IMR-90 (cell line): ENCODE data around the gene MATK. TPM values are rescaled to one million over a fixed set of nuclear protein-coding genes. Genes with fewer than 3 reads are reported as not detected.

Source experiments
- ATAC-seq: fragments of 200-7000 bp; cut with Tn5 transposase; 2 replicates; pipeline ENCODE4 v1.9.1; 2020; ENCODE audit warnings: low read depth, mild to moderate bottlenecking, moderate library complexity
- BruUV-seq: library from RNA; stranded (reverse); fragments of 400-500 nt; replicated peaks from 2 replicates; lab custom pipeline; 2021; lab: Mats Ljungman, UMichigan
- CTCF ChIA-PET: fragments of 300-600 bp; formaldehyde crosslinking; extraction: SDS; loops from one replicate; lab custom pipeline; 2021; ENCODE audit warnings: antibody characterized with exemption; lab: Yijun Ruan, JAX
- POLR2A ChIA-PET: fragments of 300-600 bp; sonication (Branson Sonifier 250); formaldehyde crosslinking; loops from one replicate; lab custom pipeline; 2022; ENCODE audit warnings: antibody characterized with exemption; ENCODE audit not compliant: unreplicated experiment; lab: Charles Lee
- DNase-seq: peaks from one replicate; pipeline ENCODE4 v3.0.0; 2013
- H2AFZ ChIP-seq: replicated peaks from 2 replicates; pipeline ENCODE3; 2013; ENCODE audit warnings: low read length, mild to moderate bottlenecking; ENCODE audit not compliant: poor library complexity
- H2AK5ac ChIP-seq: 2 replicates; pipeline ENCODE4 v1.6.1; 2013; ENCODE audit warnings: low read depth, low read length, inconsistent platforms
- H2AK9ac ChIP-seq: replicated peaks from 2 replicates; pipeline ENCODE3; 2013; ENCODE audit warnings: mild to moderate bottlenecking, low read depth, low read length, moderate library complexity; ENCODE audit not compliant: poor library complexity
- H2BK120ac ChIP-seq: 2 replicates; pipeline ENCODE4 v1.6.1; 2013; ENCODE audit warnings: low read depth, low read length, inconsistent platforms
- H2BK15ac ChIP-seq: 3 replicates; pipeline ENCODE4 v1.6.1; 2013; ENCODE audit warnings: low read depth, low read length, inconsistent platforms
- H2BK20ac ChIP-seq: 2 replicates; pipeline ENCODE4 v1.6.1; 2013; ENCODE audit warnings: low read depth, mild to moderate bottlenecking, inconsistent platforms, low read length, moderate library complexity
- H2BK5ac ChIP-seq: 2 replicates; pipeline ENCODE4 v1.6.1; 2013; ENCODE audit warnings: mild to moderate bottlenecking, low read depth, low read length, inconsistent platforms; ENCODE audit not compliant: poor library complexity, severe bottlenecking
- H3K14ac ChIP-seq: replicated peaks from 2 replicates; pipeline ENCODE4 v1.6.1; 2013; ENCODE audit warnings: low read depth, low read length, inconsistent platforms
- H3K18ac ChIP-seq: 2 replicates; pipeline ENCODE4 v1.6.1; 2013; ENCODE audit warnings: low read depth, low read length, control low read depth
- H3K23ac ChIP-seq: 2 replicates; pipeline ENCODE4 v1.6.1; 2013; ENCODE audit warnings: low read depth, low read length, inconsistent platforms
- H3K27ac ChIP-seq: 2 replicates; pipeline ENCODE4 v1.5.1; 2013; ENCODE audit warnings: mild to moderate bottlenecking, control low read depth, low read length; ENCODE audit not compliant: insufficient read depth
- H3K27me3 ChIP-seq: 2 replicates; pipeline ENCODE4 v1.6.1; 2013; ENCODE audit warnings: low read length; ENCODE audit not compliant: control insufficient read depth, insufficient read depth
- H3K36me3 ChIP-seq: 2 replicates; pipeline ENCODE4 v1.6.1; 2013; ENCODE audit warnings: low read length, mixed read lengths; ENCODE audit not compliant: control insufficient read depth, insufficient read depth
- H3K4ac ChIP-seq: 2 replicates; pipeline ENCODE4 v1.6.1; 2013; ENCODE audit warnings: low read depth, low read length, inconsistent platforms
- H3K4me1 ChIP-seq: 2 replicates; pipeline ENCODE4 v1.6.1; 2013; ENCODE audit warnings: low read length, mixed read lengths; ENCODE audit not compliant: control insufficient read depth, insufficient read depth
- H3K4me2 ChIP-seq: 2 replicates; pipeline ENCODE4 v1.6.1; 2013; ENCODE audit warnings: low read depth, mild to moderate bottlenecking, control low read depth, low read length, moderate library complexity
- H3K4me3 ChIP-seq: 2 replicates; pipeline ENCODE4 v1.5.1; 2013; ENCODE audit warnings: low read depth, mild to moderate bottlenecking, control low read depth, low read length, moderate library complexity; ENCODE audit not compliant: insufficient read depth
- H3K56ac ChIP-seq: 2 replicates; pipeline ENCODE4 v1.6.1; 2013; ENCODE audit warnings: low read length, inconsistent platforms; ENCODE audit not compliant: insufficient read depth; ENCODE audit errors: extremely low read depth
- H3K79me1 ChIP-seq, 2 experiments: 2 replicates each; pipeline ENCODE4 v1.6.1; 2013; ENCODE audit warnings: low read length in 2 of 2, inconsistent platforms in 1 of 2, low read depth in 1 of 2
- H3K9ac ChIP-seq: 2 replicates; pipeline ENCODE4 v1.6.1; 2013; ENCODE audit warnings: low read depth, low read length, control low read depth
- H3K9me1 ChIP-seq: 2 replicates; pipeline ENCODE4 v1.6.1; 2013; ENCODE audit warnings: low read length, inconsistent platforms; ENCODE audit not compliant: insufficient read depth
- H3K9me3 ChIP-seq: 2 replicates; pipeline ENCODE4 v1.6.1; 2013; ENCODE audit warnings: low read length; ENCODE audit not compliant: control insufficient read depth, insufficient read depth
- H4K20me1 ChIP-seq: 2 replicates; pipeline ENCODE4 v1.6.1; 2013; ENCODE audit warnings: low read length, inconsistent platforms; ENCODE audit not compliant: insufficient read depth
- H4K5ac ChIP-seq: 2 replicates; pipeline ENCODE4 v1.6.1; 2013; ENCODE audit warnings: mild to moderate bottlenecking, low read depth, low read length, control low read depth
- H4K8ac ChIP-seq, 2 experiments: 2 replicates each; pipeline ENCODE4 v1.6.1; 2013; ENCODE audit warnings: low read depth in 2 of 2, low read length in 2 of 2, control low read depth in 1 of 2, inconsistent platforms in 1 of 2
- H4K91ac ChIP-seq: 2 replicates; pipeline ENCODE4 v1.6.1; 2013; ENCODE audit warnings: low read depth, low read length, inconsistent platforms; ENCODE audit not compliant: insufficient read depth
- BHLHE40 ChIP-seq: fragments of 150-350 bp; IDR thresholded peaks from 2 replicates; pipeline ENCODE4 v1.6.1; 2016; ENCODE audit warnings: mild to moderate bottlenecking, low read depth, low read length
- CEBPB ChIP-seq: IDR thresholded peaks from 2 replicates; pipeline ENCODE4 v1.6.1; 2012; ENCODE audit warnings: low read depth, low read length, improper control_type of control experiment
- CHD1 ChIP-seq: IDR thresholded peaks from 2 replicates; pipeline ENCODE4 v1.6.1; 2012; ENCODE audit warnings: low read depth, low read length, improper control_type of control experiment
- CTCF ChIP-seq: conservative IDR thresholded peaks from 2 replicates; pipeline ENCODE4 v1.5.1; 2012; ENCODE audit warnings: mild to moderate bottlenecking, low read depth, low read length, improper control_type of control experiment
- ELK1 ChIP-seq: fragments of 150-350 bp; IDR thresholded peaks from 2 replicates; pipeline ENCODE4 v1.6.1; 2016; ENCODE audit warnings: low read depth, mild to moderate bottlenecking, low read length, moderate library complexity, borderline replicate concordance
- FOS ChIP-seq: fragments of 150-350 bp; IDR thresholded peaks from 2 replicates; pipeline ENCODE4 v1.6.1; 2016; ENCODE audit warnings: low read depth, low read length
- MAFK ChIP-seq: IDR thresholded peaks from 2 replicates; pipeline ENCODE4 v1.6.1; 2012; ENCODE audit warnings: low read depth, low read length, improper control_type of control experiment
- MAZ ChIP-seq: IDR thresholded peaks from 2 replicates; pipeline ENCODE4 v1.6.1; 2012; ENCODE audit warnings: low read depth, mild to moderate bottlenecking, low read length, improper control_type of control experiment, moderate library complexity, borderline replicate concordance
- MXI1 ChIP-seq: IDR thresholded peaks from 2 replicates; pipeline ENCODE4 v1.6.1; 2012; ENCODE audit warnings: low read depth, mild to moderate bottlenecking, low read length, moderate library complexity, borderline replicate concordance
- NFE2L2 ChIP-seq: fragments of 150-350 bp; IDR thresholded peaks from 2 replicates; pipeline ENCODE4 v1.6.1; 2016; ENCODE audit warnings: low read depth, mild to moderate bottlenecking, low read length
- POLR2A ChIP-seq: IDR thresholded peaks from 2 replicates; pipeline ENCODE4 v1.6.1; 2012; ENCODE audit warnings: mild to moderate bottlenecking, low read depth, low read length
- RAD21 ChIP-seq: IDR thresholded peaks from 2 replicates; pipeline ENCODE4 v1.6.1; 2012; ENCODE audit warnings: low read length, improper control_type of control experiment
- RCOR1 ChIP-seq: IDR thresholded peaks from 2 replicates; pipeline ENCODE4 v1.6.1; 2012; ENCODE audit warnings: mild to moderate bottlenecking, low read length, improper control_type of control experiment; ENCODE audit not compliant: insufficient replicate concordance
- RFX5 ChIP-seq: IDR thresholded peaks from 2 replicates; pipeline ENCODE4 v1.8.0; 2012; ENCODE audit warnings: low read depth, mild to moderate bottlenecking, low read length, moderate library complexity
- SMC3 ChIP-seq: fragments of 150-350 bp; IDR thresholded peaks from 2 replicates; pipeline ENCODE4 v1.6.1; 2016; ENCODE audit warnings: low read depth, mild to moderate bottlenecking, antibody characterized with exemption, low read length, moderate library complexity
- USF2 ChIP-seq: fragments of 150-350 bp; IDR thresholded peaks from 2 replicates; pipeline ENCODE4 v1.6.1; 2017; ENCODE audit warnings: mild to moderate bottlenecking, antibody characterized with exemption, low read length, low read depth
- WGBS, 2 experiments: methylation state at CpG; one replicate each; pipeline versions ENCODE4 v1.1.5 to v1.1.7; 2013; ENCODE audit warnings: missing lambda C conversion rate in 2 of 2; ENCODE audit not compliant: insufficient read length in 1 of 2; ENCODE audit errors: extremely low coverage in 2 of 2; 5-methylcytosine and 5-hydroxymethylcytosine counted together
- dilution Hi-C: fragments of 300-500 bp; cut with HindIII; formaldehyde crosslinking; loops from one replicate; pipeline ENCODE4 v1.14.3; 2018; ENCODE audit warnings: low sequenced_read_pairs; ENCODE audit not compliant: unreplicated experiment
- in situ Hi-C: fragments of 300-500 bp; cut with MboI; formaldehyde crosslinking; loops from 3 replicates; pipeline ENCODE4 v1.14.3; 2019; ENCODE audit warnings: low sequenced_read_pairs, inconsistent platforms, mixed read lengths
- intact Hi-C: fragments of 100-400 bp; cut with micrococcal nuclease; formaldehyde crosslinking; loops from 2 replicates; pipeline ENCODE4 v1.10.0; 2022
- polyA plus RNA-seq, 3 experiments: library from polyadenylated mRNA; depleted of rRNA; stranded (reverse); fragments of >200 nt; gene quantifications; 2 replicates each; pipeline ENCODE4 v1.2.3, GENCODE V29; 2012; ENCODE audit warnings: low replicate concordance in 1 of 3
- total RNA-seq: library from RNA; depleted of rRNA; stranded (reverse); fragments of >200 nt; gene quantifications from 2 replicates; pipeline ENCODE4 v1.2.3, GENCODE V29; 2012

The MATK gene
- total and polyA plus RNA-seq, 2 of the 4 experiments (the other 2 are of a cell fraction) = not detected

- ATAC-seq = no peak
- H3K23ac ChIP-seq = no peak overlapping the region
- WGBS, 2 experiments = no CpG with 5 or more reads among the region's 8 CpGs
- H3K14ac ChIP-seq = no peak overlapping the region
- no peak overlapping the region for H2AK9ac ChIP-seq
- POLR2A ChIA-PET = no interaction called here
- no peak overlapping the region for H3K56ac ChIP-seq
- H4K8ac ChIP-seq = no peak overlapping the region
- no peaks in the 10 kb centered on the region for H3K79me1 ChIP-seq
- TF ChIP-seq CEBPB = no peak
- TF ChIP-seq FOS = no peak
- no peak for TF ChIP-seq RCOR1
- TF ChIP-seq NFE2L2 = no peak
- TF ChIP-seq CHD1 = no peak
- no peak for TF ChIP-seq SMC3
- no peak for TF ChIP-seq RAD21
- no peak for TF ChIP-seq ELK1
- no peak for TF ChIP-seq MAFK
- TF ChIP-seq CTCF = no peak
- TF ChIP-seq RFX5 = no peak
- no peak for TF ChIP-seq MAZ
- no peak for TF ChIP-seq BHLHE40
- TF ChIP-seq USF2 = no peak
- no peak for TF ChIP-seq MXI1
- no peak for TF ChIP-seq POLR2A
- no peak overlapping the region for H3K18ac ChIP-seq
- no peak overlapping the region for H2BK5ac ChIP-seq
- H3K9ac ChIP-seq = no peak overlapping the region
- no peak overlapping the region for H4K5ac ChIP-seq
- H3K27me3 ChIP-seq = peaks cover 4% of the 10 kb centered on the region; the same call in 1 of the 2 replicates
- dilution Hi-C loops = no loop called here
- H3K9me1 ChIP-seq = no peaks in the 10 kb centered on the region
- no peak overlapping the region for H3K27ac ChIP-seq
- H2AK5ac ChIP-seq = no peak overlapping the region
- H2AFZ ChIP-seq = no peak overlapping the region
- H2BK120ac ChIP-seq = no peak overlapping the region
- H3K4ac ChIP-seq = no peak overlapping the region
- in situ Hi-C loops = no loop called here
- H3K9me3 ChIP-seq = no peaks in the 10 kb centered on the region
- intact Hi-C loops = no loop called here
- H2BK20ac ChIP-seq = no peak overlapping the region
- H3K4me1 ChIP-seq = no peaks in the 10 kb centered on the region
- H4K20me1 ChIP-seq = no peaks in the 10 kb centered on the region
- no peak overlapping the region for H4K91ac ChIP-seq
- CTCF ChIA-PET = no interaction called here
- peaks cover 20% of the 10 kb centered on the region; the same call in 1 of the 2 replicates for H3K36me3 ChIP-seq
- H3K4me2 ChIP-seq = no peak overlapping the region
- H3K4me3 ChIP-seq = no peak overlapping the region
- BruUV-seq = no TSS peak
- no peak overlapping the region for H2BK15ac ChIP-seq
- DNase-seq = no peak
Observed at GRCh38 chr19:3748965-3749364, 37.2 kb downstream of the MATK start.
